Nephron progenitor cell (in vitro differentiated cells): ENCODE data around the gene CUBN.

Source experiments
- DNase-seq: peaks from one replicate; pipeline ENCODE4 v3.0.0; 2021
- H3K27ac Mint-ChIP-seq: 2 replicates; pipeline ENCODE4 v1.8.0; 2021; ENCODE audit warnings: mild to moderate bottlenecking, moderate library complexity, mixed read lengths
- H3K27me3 Mint-ChIP-seq: 2 replicates; pipeline ENCODE4 v1.8.0; 2021; ENCODE audit warnings: mild to moderate bottlenecking, low read depth, mixed read lengths; ENCODE audit not compliant: poor library complexity
- H3K36me3 Mint-ChIP-seq: 2 replicates; pipeline ENCODE4 v1.8.0; 2021; ENCODE audit warnings: low read depth, mixed read lengths
- H3K4me1 Mint-ChIP-seq: 2 replicates; pipeline ENCODE4 v1.8.0; 2021; ENCODE audit warnings: mixed read lengths
- H3K4me3 Mint-ChIP-seq: 2 replicates; pipeline ENCODE4 v1.8.0; 2021; ENCODE audit warnings: mild to moderate bottlenecking, moderate library complexity, mixed read lengths
- H3K9me3 Mint-ChIP-seq: 2 replicates; pipeline ENCODE4 v1.8.0; 2021; ENCODE audit warnings: mild to moderate bottlenecking, moderate library complexity, mixed read lengths
- TF ChIP-seq, protein P1 (sequence below): fragments of 200-600 bp; sonication (generic); IDR thresholded peaks from 2 replicates; pipeline ENCODE4 v1.5.0; 2021; ENCODE audit warnings: antibody characterized with exemption

Gene CUBN

DNA sequence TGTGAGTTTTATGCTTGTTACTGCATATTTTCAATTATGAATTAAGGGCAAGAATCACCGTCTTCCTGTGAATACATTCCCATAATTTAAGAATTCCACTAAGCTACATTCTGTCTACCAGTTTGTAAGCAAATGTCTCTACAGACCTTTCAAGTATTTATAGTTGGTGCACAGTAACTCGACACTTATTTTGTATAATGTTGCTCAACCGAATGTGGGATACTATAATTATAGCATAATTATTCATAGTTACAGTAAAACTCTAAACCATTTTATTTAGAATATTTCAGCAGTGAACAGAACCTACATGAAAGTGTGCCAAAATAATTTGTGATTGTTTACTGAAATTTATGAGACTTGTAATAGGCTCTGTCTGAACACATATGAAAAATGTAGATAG lies 17.3 kb upstream of the CUBN start:
- H3K36me3 Mint-ChIP-seq = no peaks in the 10 kb centered on the region
- no peak overlapping the region for H3K4me3 Mint-ChIP-seq
- H3K9me3 Mint-ChIP-seq = peaks cover 3% of the 10 kb centered on the region
- H3K27ac Mint-ChIP-seq = no peak overlapping the region
- H3K4me1 Mint-ChIP-seq = peaks cover 35% of the 10 kb centered on the region
- DNase-seq = no peak
- TF ChIP-seq, protein P1, sequence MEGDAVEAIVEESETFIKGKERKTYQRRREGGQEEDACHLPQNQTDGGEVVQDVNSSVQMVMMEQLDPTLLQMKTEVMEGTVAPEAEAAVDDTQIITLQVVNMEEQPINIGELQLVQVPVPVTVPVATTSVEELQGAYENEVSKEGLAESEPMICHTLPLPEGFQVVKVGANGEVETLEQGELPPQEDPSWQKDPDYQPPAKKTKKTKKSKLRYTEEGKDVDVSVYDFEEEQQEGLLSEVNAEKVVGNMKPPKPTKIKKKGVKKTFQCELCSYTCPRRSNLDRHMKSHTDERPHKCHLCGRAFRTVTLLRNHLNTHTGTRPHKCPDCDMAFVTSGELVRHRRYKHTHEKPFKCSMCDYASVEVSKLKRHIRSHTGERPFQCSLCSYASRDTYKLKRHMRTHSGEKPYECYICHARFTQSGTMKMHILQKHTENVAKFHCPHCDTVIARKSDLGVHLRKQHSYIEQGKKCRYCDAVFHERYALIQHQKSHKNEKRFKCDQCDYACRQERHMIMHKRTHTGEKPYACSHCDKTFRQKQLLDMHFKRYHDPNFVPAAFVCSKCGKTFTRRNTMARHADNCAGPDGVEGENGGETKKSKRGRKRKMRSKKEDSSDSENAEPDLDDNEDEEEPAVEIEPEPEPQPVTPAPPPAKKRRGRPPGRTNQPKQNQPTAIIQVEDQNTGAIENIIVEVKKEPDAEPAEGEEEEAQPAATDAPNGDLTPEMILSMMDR = no peak
- no peaks in the 10 kb centered on the region for H3K27me3 Mint-ChIP-seq

DNA sequence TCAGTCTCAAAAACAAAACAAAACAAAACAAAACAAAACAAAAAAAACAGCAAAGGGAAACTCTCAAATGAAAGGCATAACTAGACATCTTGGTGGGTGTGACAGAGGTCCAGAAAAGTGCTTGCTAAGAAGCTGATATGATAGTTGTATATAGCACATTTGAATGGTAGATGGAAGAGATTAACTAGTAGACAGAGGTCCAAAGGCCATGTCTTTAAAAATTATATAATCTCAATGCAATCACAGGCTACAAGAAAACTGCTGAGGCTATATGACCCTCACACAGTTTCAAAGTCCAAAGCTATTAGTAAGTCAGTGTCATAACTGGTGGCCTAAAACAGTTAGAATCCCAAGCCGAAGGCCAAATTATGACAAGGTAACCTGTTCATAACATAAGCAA lies 15.6 kb upstream of the CUBN start:
- H3K4me3 Mint-ChIP-seq = no peak overlapping the region
- H3K4me1 Mint-ChIP-seq = peaks cover 20% of the 10 kb centered on the region
- no peak overlapping the region for H3K27ac Mint-ChIP-seq
- TF ChIP-seq, protein P1 = no peak
- no peak for DNase-seq
- H3K27me3 Mint-ChIP-seq = peaks cover 5% of the 10 kb centered on the region
- H3K36me3 Mint-ChIP-seq = peaks cover 5% of the 10 kb centered on the region
- peaks cover 8% of the 10 kb centered on the region for H3K9me3 Mint-ChIP-seq

DNA sequence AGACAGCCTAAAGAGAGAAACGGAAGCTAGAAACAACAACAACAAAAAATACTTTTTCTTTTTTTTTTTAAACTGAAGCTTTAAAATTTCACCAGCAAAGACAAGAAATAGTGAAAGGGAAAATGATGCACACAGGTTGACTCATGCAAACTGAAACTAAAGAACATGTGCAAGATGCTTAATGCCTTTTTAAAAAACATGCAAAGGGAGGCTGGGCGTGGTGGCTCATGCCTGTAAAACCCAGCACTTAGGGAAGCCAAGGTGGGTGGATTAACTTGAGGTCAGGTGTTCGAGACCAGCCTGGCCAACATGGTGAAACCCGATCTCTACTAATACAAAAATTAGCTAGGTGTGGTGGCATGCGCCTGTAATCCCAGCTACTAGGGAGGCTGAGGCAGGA lies 15.1 kb upstream of the CUBN start:
- TF ChIP-seq, protein P1 = no peak
- Mint-ChIP-seq H3K27ac (no peak overlapping the region), H3K9me3 (peaks cover 8% of the 10 kb centered on the region), H3K4me1 (peaks cover 18% of the 10 kb centered on the region), H3K27me3 (peaks cover 8% of the 10 kb centered on the region), H3K36me3 (peaks cover 5% of the 10 kb centered on the region), H3K4me3 (no peak overlapping the region)
- DNase-seq = no peak

DNA sequence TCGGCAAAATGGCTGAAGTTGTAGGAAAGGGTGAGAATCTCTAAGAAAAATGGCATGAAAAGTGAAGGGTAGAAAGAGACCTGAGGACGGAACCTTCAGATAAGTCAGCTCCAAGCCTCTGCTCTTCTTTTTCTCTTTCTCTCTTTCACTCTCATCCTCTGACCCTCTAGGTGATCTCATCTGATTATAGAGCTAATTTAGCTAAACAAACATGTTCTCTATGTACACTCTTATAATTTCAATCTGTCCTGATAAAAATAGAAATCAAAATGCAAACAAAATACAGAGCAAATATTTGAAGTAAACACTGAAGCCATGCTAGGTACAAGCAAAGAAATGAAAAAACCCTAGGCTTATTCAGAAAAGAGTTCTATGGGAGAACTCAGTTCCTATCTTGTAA lies 14.4 kb upstream of the CUBN start:
- Mint-ChIP-seq H3K27ac (no peak overlapping the region), H3K4me3 (no peak overlapping the region), H3K9me3 (peaks cover 8% of the 10 kb centered on the region), H3K36me3 (peaks cover 5% of the 10 kb centered on the region), H3K27me3 (peaks cover 8% of the 10 kb centered on the region), H3K4me1 (peaks cover 20% of the 10 kb centered on the region)
- TF ChIP-seq, protein P1 = no peak
- DNase-seq = no peak

DNA sequence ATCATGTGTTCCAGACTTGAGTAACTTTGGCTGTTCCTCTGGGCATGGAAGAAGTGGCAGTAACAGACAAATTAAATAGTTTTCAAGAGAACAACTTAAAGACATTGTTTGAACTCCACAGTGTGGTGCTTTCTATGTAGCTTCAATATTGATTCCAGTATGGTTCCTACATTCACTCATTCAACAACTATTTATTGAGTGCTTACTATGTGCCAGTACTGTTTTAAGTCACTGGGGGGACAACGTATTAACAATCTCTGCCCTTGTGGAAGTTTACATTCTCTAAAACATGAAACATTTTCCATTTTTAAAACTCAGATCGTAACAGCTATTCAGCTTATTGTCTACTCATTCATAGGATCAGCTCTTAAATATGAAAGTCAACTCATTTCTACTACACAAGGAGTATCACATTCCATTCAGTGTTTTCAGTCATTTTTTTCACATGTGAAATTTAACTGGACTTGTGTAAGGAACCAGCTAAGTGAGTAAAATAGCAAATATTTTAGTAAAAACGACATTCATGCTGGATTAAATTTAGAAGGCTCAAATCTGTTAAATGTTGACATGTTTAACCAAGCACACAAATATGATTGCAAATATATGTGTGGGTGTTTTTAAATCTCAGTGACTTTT lies 13.6 kb upstream of the CUBN start:
- H3K36me3 Mint-ChIP-seq = peaks cover 5% of the 10 kb centered on the region
- H3K9me3 Mint-ChIP-seq = peaks cover 8% of the 10 kb centered on the region
- peaks cover 26% of the 10 kb centered on the region for H3K4me1 Mint-ChIP-seq
- TF ChIP-seq, protein P1 = no peak
- H3K27me3 Mint-ChIP-seq = peaks cover 8% of the 10 kb centered on the region
- H3K4me3 Mint-ChIP-seq = no peak overlapping the region
- H3K27ac Mint-ChIP-seq = no peak overlapping the region
- no peak for DNase-seq

DNA sequence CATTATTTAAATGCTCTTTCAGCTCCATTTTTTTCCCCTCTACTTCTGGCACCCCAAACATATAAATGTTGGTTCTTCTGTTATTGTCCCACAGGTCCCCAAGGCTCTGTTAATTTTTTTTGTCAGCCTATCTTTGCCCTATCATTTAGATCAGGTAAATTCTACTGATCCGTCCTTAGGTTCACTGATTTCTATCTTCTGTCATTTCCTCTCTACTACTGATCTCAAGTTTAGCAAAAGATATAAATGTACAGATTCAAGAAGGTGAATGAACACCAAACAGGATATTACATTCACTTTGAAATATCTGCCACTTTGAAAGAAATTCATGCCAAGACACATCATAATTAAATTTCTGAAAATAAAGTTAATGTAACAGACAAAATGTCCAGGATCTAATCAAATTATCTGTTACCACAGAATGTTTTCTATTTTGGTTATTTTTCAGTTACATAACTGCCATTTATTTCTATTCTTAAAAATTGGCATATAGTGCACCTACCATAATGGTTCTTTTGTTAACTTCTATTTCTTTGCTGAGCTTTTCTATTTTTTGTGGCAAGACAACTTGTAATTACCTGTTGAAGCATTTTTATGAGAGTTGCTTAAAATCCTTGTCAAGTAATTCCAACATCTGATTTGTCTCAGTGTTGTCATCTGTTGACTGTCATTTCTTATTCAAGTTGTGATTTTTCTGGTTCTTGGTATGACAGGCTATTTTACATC lies 12.1 kb upstream of the CUBN start:
- Mint-ChIP-seq H3K9me3 (peaks cover 8% of the 10 kb centered on the region), H3K27ac (no peak overlapping the region), H3K36me3 (peaks cover 5% of the 10 kb centered on the region), H3K4me3 (no peak overlapping the region), H3K27me3 (peaks cover 12% of the 10 kb centered on the region), H3K4me1 (peaks cover 22% of the 10 kb centered on the region)
- DNase-seq = no peak
- TF ChIP-seq, protein P1 = no peak
